ENCODE results near the gene SUFU.
"Not testable (repeated sequence)": the region's sequence is repeated elsewhere in the genome, so short reads cannot be mapped to it uniquely, and the experiment has no call there.

SUFU gene

GRCh38 chr10:102652170-102652916 is 148.6 kb downstream of the SUFU start:
- DNase-seq (ENCODE audit: low read depth): no peak

GRCh38 chr10:102653060-102653459 is 149.3 kb downstream of the SUFU start:
- no peak for DNase-seq (ENCODE audit: low read depth)

GRCh38 chr10:102654566-102654965 is 150.8 kb downstream of the SUFU start:
- DNase-seq (ENCODE audit: low read depth): no peak

- no peak for DNase-seq (ENCODE audit: low read depth)
Measured at GRCh38 chr10:102654969-102655368, 151.2 kb downstream of the SUFU start.

GRCh38 chr10:102656026-102656425 is 152.3 kb downstream of the SUFU start:
- no peak for DNase-seq (ENCODE audit: low read depth)

- no peak for DNase-seq (ENCODE audit: low read depth)
Measured at GRCh38 chr10:102656791-102657371, 153.1 kb downstream of the SUFU start.

- no peak for DNase-seq (ENCODE audit: low read depth)
Measured at GRCh38 chr10:102657451-102657850, 153.7 kb downstream of the SUFU start.

- DNase-seq (ENCODE audit: low read depth): peak; percentile 33
Measured at GRCh38 chr10:102657984-102658724, 154.4 kb downstream of the SUFU start.

- DNase-seq (ENCODE audit: low read depth): no peak
Measured at GRCh38 chr10:102658802-102659201, 155.0 kb downstream of the SUFU start.

GRCh38 chr10:102660888-102661657 is 157.3 kb downstream of the SUFU start:
- no peak for DNase-seq (ENCODE audit: low read depth)

- DNase-seq (ENCODE audit: low read depth): no peak
Measured at GRCh38 chr10:102661658-102662028, 157.9 kb downstream of the SUFU start.

- DNase-seq (ENCODE audit: low read depth): no peak
Measured at GRCh38 chr10:102665904-102666509, 162.2 kb downstream of the SUFU start.

- DNase-seq (ENCODE audit: low read depth): not testable (repeated sequence)
Measured at GRCh38 chr10:102667411-102667810, 163.6 kb downstream of the SUFU start.

- no peak for DNase-seq (ENCODE audit: low read depth)
Measured at GRCh38 chr10:102668326-102669107, 164.7 kb downstream of the SUFU start.

GRCh38 chr10:102669206-102670064 is 165.7 kb downstream of the SUFU start:
- DNase-seq (ENCODE audit: low read depth): peak; percentile 59

GRCh38 chr10:102670065-102670670 is 166.4 kb downstream of the SUFU start:
- no peak for DNase-seq (ENCODE audit: low read depth)

- DNase-seq (ENCODE audit: low read depth): no peak
Measured at GRCh38 chr10:102670871-102671434, 167.2 kb downstream of the SUFU start.

- DNase-seq (ENCODE audit: low read depth): no peak
Measured at GRCh38 chr10:102673236-102673818, 169.6 kb downstream of the SUFU start.
